ENCODE data around the gene VPS45. TPM values are rescaled to one million over a fixed set of nuclear protein-coding genes. Genes with fewer than 3 reads are reported as not detected.
A peak's percentile ranks its signal among the peaks of the same experiment; 100 is the strongest.

VPS45 gene
- total and polyA plus RNA-seq, 10 donors, result 16.2 to 62.8 (median 42.1) TPM

- intact Hi-C loops (cut with DNase I; ENCODE audit: low total_unique reads), result no loop called here
- no peak for DNase-seq
- peaks cover 0 to 7% (median 0%) of the 10 kb centered on the region in 6 donors for H3K36me3 ChIP-seq
- 60 to 82% (median 71%) methylated on average over 10 of the region's 10 CpGs for WGBS, 5 donors
- peaks cover 13 to 57% (median 35%) of the 10 kb centered on the region in 6 donors for H3K4me1 ChIP-seq
- peaks cover 0 to 16% (median 0%) of the 10 kb centered on the region in 7 donors for H3K27me3 ChIP-seq (replicated peaks in 1 of 7)
- H3K4me3 ChIP-seq, result no peak overlapping the region
- TF ChIP-seq POLR2AphosphoS5 (IDR thresholded peaks at IDR 0.05), result no peak
- H3K27ac ChIP-seq, result no peak overlapping the region
- H3K9me3 ChIP-seq, result no peaks in the 10 kb centered on the region
Observed at GRCh38 chr1:150146849-150147542, 79.4 kb downstream of the VPS45 start.

DNA sequence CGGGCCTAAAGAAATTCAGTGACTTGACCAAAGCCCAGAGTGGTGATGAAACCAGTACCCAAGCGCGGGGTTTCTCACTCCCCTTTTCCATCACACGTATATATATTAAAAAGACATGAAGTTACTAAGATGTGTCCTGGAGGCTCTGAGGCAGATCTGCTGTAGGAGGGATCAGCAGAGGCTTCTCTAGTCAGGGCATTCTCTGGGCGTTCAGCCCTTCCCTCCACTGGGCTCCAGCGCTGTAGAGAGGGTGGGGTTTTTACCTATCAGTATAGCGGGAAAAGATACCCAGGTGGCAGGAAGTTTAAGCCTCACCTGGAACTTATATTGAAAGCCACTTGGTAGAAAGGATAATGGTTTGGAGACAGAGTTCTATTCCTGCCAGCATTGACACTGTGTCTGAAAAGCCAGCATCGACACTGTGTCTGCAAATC, 81.3 kb downstream of the VPS45 start:
- peak overlapping the region; percentile 87 to 95 (median 93) for H3K27ac ChIP-seq
- peaks cover 0 to 16% (median 0%) of the 10 kb centered on the region in 7 donors for H3K27me3 ChIP-seq (replicated peaks in 1 of 7)
- no peak for DNase-seq
- intact Hi-C loops (cut with DNase I; ENCODE audit: low total_unique reads), result no loop called here
- TF ChIP-seq POLR2A (IDR thresholded peaks at IDR 0.05) (no peak), CTCF (IDR thresholded peaks at IDR 0.05 in 8 of 11, conservative IDR thresholded peaks at IDR 0.05 in 3 of 11) (no peak), POLR2AphosphoS5 (IDR thresholded peaks at IDR 0.05) (no peak)
- WGBS, 5 donors, result 31 to 41% (median 36%) methylated on average over 8 of the region's 8 CpGs
- no peaks in the 10 kb centered on the region for H3K9me3 ChIP-seq
- peaks cover 0 to 22% (median 10%) of the 10 kb centered on the region in 6 donors for H3K36me3 ChIP-seq
- H3K4me1 ChIP-seq, result peaks cover 29 to 76% (median 53%) of the 10 kb centered on the region in 6 donors
- H3K4me3 ChIP-seq, result peak overlapping the region; percentile 41 to 90 (median 75)

DNA sequence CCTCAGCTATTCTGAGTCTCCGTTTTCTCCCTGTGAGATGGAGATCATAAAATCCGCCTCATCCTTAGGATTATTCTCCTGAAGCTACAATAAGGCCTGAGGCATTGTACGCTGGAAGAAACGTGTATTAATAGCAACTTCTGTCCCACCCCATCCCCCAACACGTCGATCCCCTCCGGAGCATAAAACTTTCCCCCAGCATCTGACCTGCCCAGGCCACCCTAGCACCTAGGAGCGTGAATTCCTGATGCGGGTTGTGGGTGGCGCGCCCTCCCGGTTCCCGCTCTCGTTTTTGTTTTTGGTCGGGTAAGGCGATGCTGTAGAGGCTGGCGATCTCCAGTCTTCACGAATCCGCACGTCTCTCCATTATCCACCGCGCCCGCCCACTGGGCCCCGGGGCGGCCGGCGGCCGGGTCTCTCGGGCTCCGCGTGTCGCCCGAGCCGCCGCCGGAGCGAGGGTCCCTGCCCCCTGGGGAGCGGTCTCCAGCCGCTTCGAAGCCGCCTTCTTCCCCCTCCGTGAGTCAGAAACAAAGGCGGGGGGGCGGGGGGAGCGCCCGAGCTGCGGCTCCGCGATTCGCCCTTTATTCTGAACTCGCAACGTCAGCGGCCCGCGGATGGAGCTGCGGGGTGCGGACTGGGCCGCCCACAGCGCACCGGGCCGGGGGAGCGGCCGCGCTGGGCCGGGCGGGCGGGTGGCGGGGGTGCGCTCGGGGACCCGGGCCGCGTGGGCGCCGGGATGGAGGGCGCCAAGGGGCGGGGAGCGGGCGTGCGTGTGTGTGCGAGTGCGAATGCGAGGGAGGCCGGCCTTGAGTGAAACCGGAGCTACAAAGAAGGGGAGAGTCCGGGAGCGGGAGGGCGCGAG, 81.9 kb downstream of the VPS45 start, which contains the start of gene PLEKHO1:
Gene PLEKHO1 (plus strand): TSS at position 646 of the 862 bp plus-strand sequence. CDS start 342 bp downstream, outside the sequence.
- 0 to 2% (median 1%) methylated on average over 50 to 89 of the region's 89 CpGs for WGBS, 5 donors
- Histone ChIP-seq H3K36me3 (peaks cover 0 to 28% (median 16%) of the 10 kb centered on the region in 6 donors), H3K4me1 (peaks cover 35 to 77% (median 56%) of the 10 kb centered on the region in 6 donors), H3K27ac (peak within 1 kb of the TSS; percentile 91 to 95 (median 93)), H3K4me3 (peak within 1 kb of the TSS; percentile 51 to 90 (median 76)), H3K27me3 (replicated peaks in 1 of 7) (peaks cover 0 to 16% (median 0%) of the 10 kb centered on the region in 7 donors), H3K9me3 (no peaks in the 10 kb centered on the region)
- TF ChIP-seq POLR2AphosphoS5 (IDR thresholded peaks at IDR 0.05) (peak; percentile 86 to 90 (median 89)), POLR2A (IDR thresholded peaks at IDR 0.05) (peak in 2 of 3 donors; percentile 55 to 61), CTCF (IDR thresholded peaks at IDR 0.05 in 8 of 11, conservative IDR thresholded peaks at IDR 0.05 in 3 of 11) (no peak)
- DNase-seq, result peak; percentile 97
- intact Hi-C loops (cut with DNase I; ENCODE audit: low total_unique reads), result no loop called here

DNA sequence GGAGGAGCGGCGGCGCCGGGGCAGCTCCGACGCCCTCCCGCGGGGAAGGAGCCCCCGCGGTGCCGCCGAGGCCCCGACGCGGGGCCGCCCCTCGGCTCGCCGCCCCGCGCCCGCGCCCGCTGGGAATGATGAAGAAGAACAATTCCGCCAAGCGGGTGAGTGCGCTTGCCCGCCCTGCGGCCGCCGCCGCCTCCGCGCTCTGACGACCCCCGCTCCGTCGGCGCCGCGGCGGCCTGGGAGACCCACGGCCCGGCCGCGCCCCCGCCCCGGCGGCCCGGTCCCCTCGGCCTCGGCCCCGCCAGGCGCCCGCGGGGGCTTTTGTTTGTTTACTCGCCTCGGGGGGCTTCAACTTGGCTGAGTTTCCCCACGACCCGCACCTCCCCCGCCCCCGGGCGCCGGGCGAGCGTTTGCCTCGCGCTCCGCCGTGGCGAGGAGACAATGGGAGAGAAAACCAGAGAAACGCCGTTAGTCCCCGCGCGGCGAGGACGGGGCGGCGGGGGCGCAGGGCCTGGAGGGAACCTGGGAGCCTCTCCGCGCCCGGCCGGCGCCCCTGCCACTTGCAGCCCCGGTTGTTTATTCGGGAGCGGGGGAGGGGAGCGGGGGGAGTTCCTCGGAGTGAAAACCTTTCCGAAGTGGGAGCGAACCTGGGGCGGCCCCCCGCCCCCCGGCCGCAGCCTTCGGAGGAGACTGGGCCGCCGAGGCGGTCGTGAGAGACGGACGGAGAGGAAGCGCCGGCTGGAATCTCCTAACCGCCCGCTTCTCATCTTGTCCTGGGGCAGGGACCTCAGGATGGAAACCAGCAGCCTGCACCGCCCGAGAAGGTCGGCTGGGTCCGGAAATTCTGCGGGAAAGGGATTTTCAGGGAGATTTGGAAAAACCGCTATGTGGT, 82.8 kb downstream of the VPS45 start:
- 1% methylated on average over 30 to 114 of the region's 114 CpGs for WGBS, 5 donors
- peak; percentile 88 for DNase-seq
- intact Hi-C loops (cut with DNase I; ENCODE audit: low total_unique reads), result no loop called here
- peak; percentile 3 to 49 (median 4) for TF ChIP-seq POLR2AphosphoS5 (IDR thresholded peaks at IDR 0.05)
- no peak for TF ChIP-seq CTCF (IDR thresholded peaks at IDR 0.05 in 8 of 11, conservative IDR thresholded peaks at IDR 0.05 in 3 of 11)
- Histone ChIP-seq H3K4me1 (peaks cover 34 to 80% (median 58%) of the 10 kb centered on the region in 6 donors), H3K4me3 (peak overlapping the region; percentile 51 to 90 (median 76)), H3K9me3 (no peaks in the 10 kb centered on the region), H3K27ac (peak overlapping the region; percentile 91 to 95 (median 93)), H3K36me3 (peaks cover 0 to 37% (median 24%) of the 10 kb centered on the region in 6 donors), H3K27me3 (replicated peaks in 1 of 7) (peaks cover 0 to 16% (median 0%) of the 10 kb centered on the region in 7 donors)
